ENCODE data around the gene MYH10. TPM values are rescaled to one million over a fixed set of nuclear protein-coding genes. Genes with fewer than 3 reads are reported as not detected.
"Not testable (repeated sequence)": the region's sequence is repeated elsewhere in the genome, so short reads cannot be mapped to it uniquely, and the experiment has no call there.

MYH10 gene
- total RNA-seq, 1 donor from 2014 or later: 83.3 TPM

DNA sequence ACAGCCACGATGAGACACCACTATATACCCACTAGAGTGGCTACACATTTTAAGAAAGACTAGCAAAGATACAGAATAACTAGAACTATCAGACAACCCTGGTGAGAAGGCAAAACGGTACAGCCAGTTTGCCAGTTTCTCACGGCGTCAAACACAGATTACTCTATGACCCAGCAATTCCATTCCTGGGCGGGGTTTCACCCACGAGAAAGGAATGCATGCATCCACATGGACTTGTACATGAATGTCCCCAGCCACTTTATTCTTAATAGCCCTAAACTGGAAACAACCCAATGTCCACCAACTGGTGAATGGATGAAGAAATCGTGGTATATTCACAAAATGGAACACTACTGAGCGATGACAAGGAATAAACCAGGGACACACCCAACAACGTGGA is 74.5 kb downstream of the MYH10 start:
- H3K4me1 ChIP-seq: no peaks in the 10 kb centered on the region
- H3K4me3 ChIP-seq: no peak overlapping the region
- ATAC-seq (peak; percentile 61 to 75), DNase-seq (no peak)
- H3K36me3 ChIP-seq: no peaks in the 10 kb centered on the region
- intact Hi-C loops (cut with DNase I): no loop called here
- no peak overlapping the region for H3K27ac ChIP-seq
- no peaks in the 10 kb centered on the region for H3K9me3 ChIP-seq
- TF ChIP-seq CTCF (IDR thresholded peaks at IDR 0.05): no peak
- H3K27me3 ChIP-seq (ENCODE audit: low read depth): no peaks in the 10 kb centered on the region

GRCh38 chr17:8555062-8555461 is 75.5 kb downstream of the MYH10 start:
- Histone ChIP-seq H3K27ac (no peak overlapping the region), H3K4me1 (no peaks in the 10 kb centered on the region), H3K4me3 (no peak overlapping the region), H3K9me3 (no peaks in the 10 kb centered on the region), H3K27me3 (ENCODE audit: low read depth) (no peaks in the 10 kb centered on the region), H3K36me3 (no peaks in the 10 kb centered on the region)
- no peak for TF ChIP-seq CTCF (IDR thresholded peaks at IDR 0.05)
- no peak for ATAC-seq
- intact Hi-C loops (cut with DNase I): no loop called here
- no peak for DNase-seq

DNA sequence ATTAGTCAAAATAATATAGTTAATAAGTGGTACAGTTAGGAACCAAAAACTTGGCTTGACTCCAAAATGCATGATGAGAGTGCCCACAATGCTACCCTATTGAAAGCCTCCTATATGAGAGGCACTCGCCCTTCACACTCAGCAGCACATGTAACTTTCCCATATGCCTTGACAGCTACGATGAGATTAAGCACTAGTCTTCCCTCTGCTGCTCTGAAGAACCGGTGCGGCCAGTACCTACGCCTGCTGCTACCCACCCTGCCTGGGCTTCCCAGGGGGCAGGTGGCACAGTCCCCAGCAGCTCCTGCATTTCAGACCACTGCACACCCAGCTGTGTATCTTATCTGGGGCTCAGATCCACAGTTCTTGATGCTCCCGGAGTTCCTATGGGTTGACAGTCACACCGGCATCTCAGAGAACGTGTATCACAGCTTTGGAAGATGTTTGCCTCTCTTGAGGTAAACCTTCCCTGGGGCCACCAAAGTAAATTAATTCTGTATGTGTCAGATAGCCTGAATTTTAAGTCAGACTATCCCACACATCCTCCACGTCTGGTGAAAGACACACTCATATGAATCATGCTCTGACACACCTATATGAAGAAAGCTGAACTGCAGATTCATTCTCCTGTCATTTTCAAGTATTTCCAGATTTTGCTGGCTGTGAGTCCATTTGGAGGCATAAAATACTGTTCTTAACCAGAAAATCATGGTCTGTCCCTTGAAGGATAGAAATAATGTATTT is 77.8 kb downstream of the MYH10 start:
- H3K36me3 ChIP-seq: peaks cover 5% of the 10 kb centered on the region
- H3K27ac ChIP-seq: no peak overlapping the region
- no peaks in the 10 kb centered on the region for H3K27me3 ChIP-seq (ENCODE audit: low read depth)
- no peaks in the 10 kb centered on the region for H3K9me3 ChIP-seq
- no peak for ATAC-seq
- no peak for DNase-seq
- intact Hi-C loops (cut with DNase I): no loop called here
- no peak for TF ChIP-seq CTCF (IDR thresholded peaks at IDR 0.05)
- no peak overlapping the region for H3K4me3 ChIP-seq
- no peaks in the 10 kb centered on the region for H3K4me1 ChIP-seq

DNA sequence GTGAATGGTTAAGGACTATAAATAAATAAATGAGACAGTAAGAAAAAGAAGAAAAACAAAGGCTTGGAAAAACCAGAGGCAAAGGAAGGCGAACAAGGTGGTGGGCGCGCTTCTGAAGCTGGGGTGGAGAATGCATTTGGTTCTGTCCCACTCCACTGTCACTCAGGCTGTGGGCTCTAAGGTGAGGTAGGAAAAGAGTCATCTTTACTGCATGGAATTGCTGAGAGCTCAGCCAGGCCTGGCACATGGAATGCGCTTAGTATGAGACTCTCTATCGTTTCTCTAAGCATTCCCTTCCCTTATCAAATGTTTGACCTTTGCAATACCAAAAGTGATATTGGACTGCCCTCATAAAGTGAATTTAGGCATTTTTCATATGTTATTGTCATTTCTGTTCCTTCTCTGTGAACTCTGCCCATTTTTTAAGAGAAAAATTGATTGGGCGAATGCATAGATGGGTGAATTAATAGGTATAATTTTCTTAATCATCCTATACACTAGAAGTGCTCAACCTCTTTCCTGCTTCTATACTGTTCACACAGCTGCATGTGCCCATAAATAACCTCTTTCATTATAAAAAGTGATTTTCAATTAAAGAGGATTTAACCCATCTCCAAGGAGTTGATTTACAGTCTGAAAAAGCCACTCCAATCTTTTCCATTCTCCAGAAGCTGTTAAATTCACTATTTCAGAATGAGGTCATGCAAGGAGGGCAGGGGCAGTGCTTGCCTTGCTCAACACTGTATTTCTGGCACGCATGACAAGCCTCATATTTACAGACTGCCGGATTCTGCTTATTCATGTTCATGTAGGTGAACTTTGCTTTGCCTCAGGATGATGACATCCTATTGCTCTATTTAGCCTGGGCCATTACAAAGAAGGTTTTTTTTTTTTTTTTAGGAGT is 87.7 kb downstream of the MYH10 start:
- Histone ChIP-seq H3K4me1 (no peaks in the 10 kb centered on the region), H3K4me3 (no peak overlapping the region), H3K9me3 (no peaks in the 10 kb centered on the region), H3K36me3 (peaks cover 56% of the 10 kb centered on the region), H3K27ac (no peak overlapping the region), H3K27me3 (ENCODE audit: low read depth) (no peaks in the 10 kb centered on the region)
- no peak for DNase-seq
- peak; percentile 64 to 83 for ATAC-seq
- TF ChIP-seq CTCF (IDR thresholded peaks at IDR 0.05): no peak
- intact Hi-C loops (cut with DNase I): no loop called here

DNA sequence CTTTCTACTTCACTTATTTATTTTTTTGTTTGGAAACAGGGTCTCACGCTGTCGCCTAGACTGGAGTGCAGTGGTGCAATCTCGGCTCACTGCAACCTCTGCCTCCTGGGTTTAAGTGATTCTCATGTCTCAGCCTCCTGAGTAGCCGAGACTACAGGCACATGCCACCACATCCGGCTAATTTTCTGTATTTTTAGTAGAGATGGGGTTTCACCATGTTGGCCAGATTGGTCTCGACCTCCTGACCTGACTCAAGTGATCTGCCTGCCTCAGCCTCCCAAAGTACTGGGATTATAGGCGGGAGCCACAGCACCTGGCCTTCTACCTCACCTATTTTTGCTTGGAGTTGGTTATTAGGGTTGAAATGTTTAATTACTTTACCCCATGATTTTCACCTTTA is 90.5 kb downstream of the MYH10 start:
- H3K9me3 ChIP-seq; ATAC-seq; H3K4me1 ChIP-seq; H3K4me3 ChIP-seq; DNase-seq; H3K27ac ChIP-seq; H3K27me3 ChIP-seq (ENCODE audit: low read depth); intact Hi-C loops (cut with DNase I): not testable (repeated sequence)
- H3K36me3 ChIP-seq: peaks cover 44% of the 10 kb centered on the region

DNA sequence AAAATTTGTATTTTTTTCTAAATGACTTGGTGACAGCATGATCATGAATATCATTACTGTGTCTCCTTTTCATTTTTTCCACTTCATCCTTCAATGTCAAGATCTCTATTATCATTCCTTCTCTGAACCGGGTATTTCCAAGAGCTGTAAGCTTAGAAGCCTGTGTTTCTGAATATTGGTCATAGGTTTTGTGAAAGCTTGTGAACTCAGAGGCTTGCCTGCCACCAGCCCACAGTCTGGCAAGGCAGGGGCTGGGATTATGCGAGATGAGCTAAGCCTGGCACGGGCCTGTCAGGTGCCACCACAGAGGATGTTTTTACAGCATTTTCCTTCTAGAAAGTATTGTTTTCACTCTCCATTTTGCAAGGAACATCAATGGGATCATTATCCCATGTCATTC is 92.8 kb downstream of the MYH10 start:
- Histone ChIP-seq H3K27ac (no peak overlapping the region), H3K9me3 (no peaks in the 10 kb centered on the region), H3K36me3 (peaks cover 35% of the 10 kb centered on the region), H3K27me3 (ENCODE audit: low read depth) (no peaks in the 10 kb centered on the region), H3K4me3 (no peak overlapping the region), H3K4me1 (no peaks in the 10 kb centered on the region)
- intact Hi-C loops (cut with DNase I): no loop called here
- DNase-seq (no peak), ATAC-seq (no peak)
- no peak for TF ChIP-seq CTCF (IDR thresholded peaks at IDR 0.05)

All from lower lobe of right lung (tissue), 2 donors.